HEK293T (cell line): ENCODE measurements around the gene SEC61G.

ENCODE experiments used
- CTCF ChIA-PET: fragments of 350-600 bp; formaldehyde crosslinking; extraction: SDS; loops from one replicate; lab custom pipeline; 2021; ENCODE audit warnings: antibody characterized with exemption, inconsistent platforms; lab: Yijun Ruan, JAX
- POLR2A ChIA-PET: fragments of 350-600 bp; formaldehyde crosslinking; extraction: SDS; loops from one replicate; lab custom pipeline; 2020; ENCODE audit warnings: antibody characterized with exemption, inconsistent platforms; lab: Yijun Ruan, JAX
- DNase-seq: peaks from one replicate; pipeline ENCODE4 v3.0.0; 2012; ENCODE audit warnings: mixed read lengths; ENCODE audit errors: extremely low spot score
- ARNT ChIP-seq: fragments of 450-650 bp; IDR thresholded peaks from 2 replicates; pipeline ENCODE4 v1.6.1; 2017; ENCODE audit warnings: mild to moderate bottlenecking
- BHLHE40 ChIP-seq: fragments of 450-650 bp; IDR thresholded peaks from 2 replicates; pipeline ENCODE4 v1.6.1; 2016; ENCODE audit warnings: mild to moderate bottlenecking, moderate library complexity, borderline replicate concordance
- CTBP1 ChIP-seq: fragments of 450-650 bp; IDR thresholded peaks from 2 replicates; pipeline ENCODE4 v1.6.1; 2016; ENCODE audit warnings: borderline replicate concordance
- ELF4 ChIP-seq: fragments of 450-650 bp; IDR thresholded peaks from 2 replicates; pipeline ENCODE4 v1.6.1; 2017; ENCODE audit warnings: antibody characterized with exemption
- FOXA1 ChIP-seq: fragments of 450-650 bp; IDR thresholded peaks from 2 replicates; pipeline ENCODE4 v1.6.1; 2016; ENCODE audit warnings: mild to moderate bottlenecking
- FOXK2 ChIP-seq: fragments of 450-650 bp; IDR thresholded peaks from 2 replicates; pipeline ENCODE4 v1.6.1; 2016; ENCODE audit warnings: mild to moderate bottlenecking
- FOXM1 ChIP-seq: fragments of 450-650 bp; IDR thresholded peaks from 2 replicates; pipeline ENCODE4 v1.6.1; 2017; ENCODE audit warnings: mild to moderate bottlenecking, borderline replicate concordance
- HDGF ChIP-seq: fragments of 450-650 bp; IDR thresholded peaks from 2 replicates; pipeline ENCODE4 v1.6.1; 2017; ENCODE audit warnings: antibody characterized with exemption, borderline replicate concordance
- L3MBTL2 ChIP-seq: fragments of 450-650 bp; conservative IDR thresholded peaks from 2 replicates; pipeline ENCODE4 v1.6.1; 2016; ENCODE audit warnings: mild to moderate bottlenecking
- LEF1 ChIP-seq: fragments of 450-650 bp; IDR thresholded peaks from 2 replicates; pipeline ENCODE4 v1.6.1; 2017; ENCODE audit warnings: mild to moderate bottlenecking, borderline replicate concordance
- NFRKB ChIP-seq: fragments of 450-650 bp; IDR thresholded peaks from 2 replicates; pipeline ENCODE4 v1.6.1; 2016; ENCODE audit warnings: mild to moderate bottlenecking, moderate library complexity
- PKNOX1 ChIP-seq: fragments of 450-650 bp; IDR thresholded peaks from 2 replicates; pipeline ENCODE4 v1.6.1; 2016
- SP1 ChIP-seq: fragments of 450-650 bp; IDR thresholded peaks from 2 replicates; pipeline ENCODE4 v1.6.1; 2017
- SUZ12 ChIP-seq: fragments of 450-650 bp; IDR thresholded peaks from 2 replicates; pipeline ENCODE4 v1.6.1; 2016; ENCODE audit warnings: mild to moderate bottlenecking
- TARDBP ChIP-seq: fragments of 450-650 bp; IDR thresholded peaks from 2 replicates; pipeline ENCODE4 v1.6.1; 2016
- ZNF384 ChIP-seq: fragments of 450-650 bp; IDR thresholded peaks from 2 replicates; pipeline ENCODE4 v1.6.1; 2016

Gene SEC61G

GRCh38 chr7:54711900-54712595 is 47.0 kb downstream of the SEC61G start:
- DNase-seq, result no peak
- ChIA-PET POLR2A (no interaction called here), CTCF (no interaction called here)
- TF ChIP-seq ELF4 (no peak), SUZ12 (no peak), FOXK2 (no peak), NFRKB (no peak), FOXA1 (no peak), FOXM1 (no peak), ZNF384 (no peak), SP1 (no peak), ARNT (no peak), TARDBP (no peak)

GRCh38 chr7:54709283-54709682 is 49.7 kb downstream of the SEC61G start:
- DNase-seq, result no peak
- ChIA-PET POLR2A (no interaction called here), CTCF (no interaction called here)
- TF ChIP-seq FOXK2, result no peak
- no peak for TF ChIP-seq TARDBP
- TF ChIP-seq L3MBTL2, result no peak
- no peak for TF ChIP-seq NFRKB
- TF ChIP-seq HDGF, result no peak
- no peak for TF ChIP-seq FOXM1
- TF ChIP-seq SUZ12, result no peak
- no peak for TF ChIP-seq ELF4
- no peak for TF ChIP-seq BHLHE40
- TF ChIP-seq ZNF384, result no peak
- TF ChIP-seq PKNOX1, result no peak
- TF ChIP-seq ARNT, result no peak
- no peak for TF ChIP-seq SP1

GRCh38 chr7:54705436-54705835 is 53.6 kb downstream of the SEC61G start:
- no peak for TF ChIP-seq FOXA1
- no peak for TF ChIP-seq FOXM1
- no peak for TF ChIP-seq ELF4
- no peak for TF ChIP-seq HDGF
- no peak for TF ChIP-seq ZNF384
- TF ChIP-seq CTBP1, result no peak
- no peak for TF ChIP-seq TARDBP
- no peak for TF ChIP-seq SUZ12
- TF ChIP-seq PKNOX1, result no peak
- TF ChIP-seq L3MBTL2, result no peak
- no peak for TF ChIP-seq FOXK2
- no peak for TF ChIP-seq SP1
- TF ChIP-seq LEF1, result no peak
- no peak for TF ChIP-seq NFRKB
- TF ChIP-seq BHLHE40, result no peak
- no peak for TF ChIP-seq ARNT
- CTCF ChIA-PET, result interaction anchor here (0.6 kb wide), 1 partner anchor 616 kb away, joined by 3 read pairs; no protein-coding TSS in a partner anchor

DNA sequence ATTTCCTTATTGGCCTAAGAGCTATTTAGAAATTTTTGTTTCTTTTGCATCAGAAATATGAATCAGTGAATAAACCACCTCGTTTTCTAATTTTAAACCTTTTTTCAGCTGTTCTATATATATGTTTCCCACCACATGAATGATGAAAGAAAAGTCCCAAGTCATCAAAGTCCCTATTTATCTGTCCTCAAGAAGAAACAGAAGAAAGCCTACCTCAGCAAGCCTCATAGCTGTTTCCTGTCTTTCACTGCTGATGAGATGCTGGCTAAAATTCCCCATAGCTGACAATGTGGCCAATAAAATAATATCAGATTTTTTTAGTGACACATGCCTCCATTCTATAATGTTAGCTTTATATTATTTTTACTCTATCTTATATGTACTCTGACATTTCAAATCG is 54.2 kb downstream of the SEC61G start:
- CTCF ChIA-PET, result no interaction called here
- POLR2A ChIA-PET, result interaction anchor here (0.6 kb wide), 1 partner anchor 54 kb away, joined by 3 read pairs; no protein-coding TSS in a partner anchor

More at GRCh38 chr7:54705436-54705835, 53.6 kb downstream of the SEC61G start:
- POLR2A ChIA-PET, result no interaction called here
- no peak for DNase-seq

More for the DNA sequence above, 54.2 kb downstream of the SEC61G start:
- no peak for DNase-seq
- TF ChIP-seq CTBP1 (no peak), FOXA1 (no peak), SUZ12 (no peak), HDGF (no peak), TARDBP (no peak), LEF1 (no peak), FOXK2 (no peak), PKNOX1 (no peak), FOXM1 (no peak), NFRKB (no peak), ARNT (no peak), ZNF384 (no peak), ELF4 (no peak), L3MBTL2 (no peak), BHLHE40 (no peak), SP1 (no peak)
